Measurements from ENCODE around the gene PLCB1. TPM values are rescaled to one million over a fixed set of nuclear protein-coding genes. Genes with fewer than 3 reads are reported as not detected.

PLCB1 gene
- total and polyA plus RNA-seq, 2 experiments from 2014 or later: 14.9 to 20.7 TPM

GRCh38 chr20:8557711-8558110 lies 425.6 kb downstream of the PLCB1 start:
- H3K4me1 Mint-ChIP-seq: no peaks in the 10 kb centered on the region
- H3K9me3 Mint-ChIP-seq: peaks cover 9% of the 10 kb centered on the region; the same call in 2 of the 3 replicates
- Histone ChIP-seq H3K9me2 (ENCODE audit: insufficient read depth) (no peaks in the 10 kb centered on the region), H2AFZ (no peak overlapping the region), H3F3A (replicated peaks; ENCODE audit: low read depth) (no peaks in the 10 kb centered on the region), H3K4me2 (no peak overlapping the region), H3K27ac (ENCODE audit: low read depth) (no peak overlapping the region), H3K4me3 (no peak overlapping the region), H3K4me1 (ENCODE audit: insufficient read depth) (no peaks in the 10 kb centered on the region), H4K20me1 (replicated peaks; ENCODE audit: insufficient read depth) (no peaks in the 10 kb centered on the region), H3K36me3 (ENCODE audit: insufficient read depth) (no peaks in the 10 kb centered on the region), H3K79me2 (replicated peaks; ENCODE audit: insufficient read depth) (no peaks in the 10 kb centered on the region), H3K27me3 (ENCODE audit: insufficient read depth) (no peaks in the 10 kb centered on the region)
- H3K27me3 Mint-ChIP-seq (ENCODE audit: insufficient read depth, low read depth, poor library complexity): no peaks in the 10 kb centered on the region
- no peak for TF ChIP-seq JUNB (IDR thresholded peaks at IDR 0.05; ENCODE audit: unreplicated experiment)
- no peak for TF ChIP-seq EZH2 (IDR thresholded peaks at IDR 0.05; ENCODE audit: low read depth, unreplicated experiment)
- no peak for TF ChIP-seq EZH2phosphoT487 (IDR thresholded peaks at IDR 0.05; ENCODE audit: unreplicated experiment)
- no peak for TF ChIP-seq ZNF331 (CRISPR knock-in tag; IDR thresholded peaks at IDR 0.05; ENCODE audit: low read depth)
- no peak for TF ChIP-seq ETS1 (IDR thresholded peaks at IDR 0.05)
- TF ChIP-seq CTCF (conservative IDR thresholded peaks at IDR 0.05; ENCODE audit: low read depth in 2 of 2): no peak
- no peak for TF ChIP-seq REST (IDR thresholded peaks at IDR 0.05; ENCODE audit: unreplicated experiment)
- no peak for TF ChIP-seq NANOG (IDR thresholded peaks at IDR 0.05; ENCODE audit: borderline replicate concordance)
- no peak for TF ChIP-seq ZNF114 (CRISPR knock-in tag; IDR thresholded peaks at IDR 0.05)
- TF ChIP-seq STAT1 (IDR thresholded peaks at IDR 0.05; ENCODE audit: unreplicated experiment): no peak
- TF ChIP-seq POLR2AphosphoS5 (IDR thresholded peaks at IDR 0.05; ENCODE audit: low read depth): no peak
- TF ChIP-seq ZNF462 (CRISPR knock-in tag; IDR thresholded peaks at IDR 0.05): no peak
- no peak for TF ChIP-seq CREB1 (CRISPR knock-in tag; IDR thresholded peaks at IDR 0.05; ENCODE audit: low read depth)
- H3K4me3 Mint-ChIP-seq: no peak overlapping the region
- no peak overlapping the region for H3K27ac Mint-ChIP-seq
- DNase-seq (ENCODE audit: low spot score) (no peak), ATAC-seq (no peak)
- H3K36me3 Mint-ChIP-seq (ENCODE audit: low read depth): peaks cover 9% of the 10 kb centered on the region; the same call in 2 of the 3 replicates
